Measurements from ENCODE around the gene CCDC71L. TPM values are rescaled to one million over a fixed set of nuclear protein-coding genes. Genes with fewer than 3 reads are reported as not detected.

Gene CCDC71L
- total RNA-seq, 2 experiments from 2014 or later: 16.6 to 17.8 TPM

GRCh38 chr7:106610996-106611886 is 49.7 kb downstream of the CCDC71L start:
- no peaks in the 10 kb centered on the region for H3K9me3 Mint-ChIP-seq (ENCODE audit: insufficient read depth)
- H3K36me3 Mint-ChIP-seq (ENCODE audit: low read depth): no peaks in the 10 kb centered on the region
- CTCF ChIA-PET: no interaction called here
- no peak for DNase-seq
- H3K4me1 Mint-ChIP-seq (ENCODE audit: low read depth): no peaks in the 10 kb centered on the region
- POLR2A ChIA-PET: no interaction called here
- H3K4me3 Mint-ChIP-seq: no peak overlapping the region
- H3K27me3 Mint-ChIP-seq (ENCODE audit: low read depth): peaks cover 2% of the 10 kb centered on the region
- no peak for ATAC-seq
- no peak overlapping the region for H3K27ac Mint-ChIP-seq

DNA sequence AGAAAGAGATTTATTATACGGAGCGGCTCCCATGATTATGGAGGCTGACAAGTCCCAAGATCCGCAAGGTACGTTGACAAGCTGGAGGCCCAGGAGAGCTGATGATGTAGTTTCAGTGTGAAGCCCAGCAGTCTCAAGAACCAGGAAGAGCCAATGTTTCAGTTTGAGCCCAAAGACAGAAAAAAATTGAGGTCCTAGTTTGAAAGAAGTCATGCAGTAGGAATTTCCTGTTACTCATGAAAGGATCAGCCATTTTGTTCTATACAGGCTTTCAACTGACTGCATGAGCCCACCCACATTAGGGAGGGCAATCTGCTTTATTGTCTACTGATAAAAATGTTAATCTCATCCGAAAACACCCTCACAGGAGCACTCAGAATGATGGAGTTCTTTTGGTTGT is 51.5 kb downstream of the CCDC71L start:
- POLR2A ChIA-PET: no interaction called here
- Mint-ChIP-seq H3K36me3 (ENCODE audit: low read depth) (no peaks in the 10 kb centered on the region), H3K4me3 (no peak overlapping the region), H3K27ac (no peak overlapping the region), H3K9me3 (ENCODE audit: insufficient read depth) (no peaks in the 10 kb centered on the region), H3K4me1 (ENCODE audit: low read depth) (no peaks in the 10 kb centered on the region), H3K27me3 (ENCODE audit: low read depth) (no peaks in the 10 kb centered on the region)
- no peak for ATAC-seq
- CTCF ChIA-PET: no interaction called here
- no peak for DNase-seq

- H3K9me3 Mint-ChIP-seq (ENCODE audit: insufficient read depth): no peaks in the 10 kb centered on the region
- ATAC-seq (no peak), DNase-seq (no peak)
- peaks cover 3% of the 10 kb centered on the region for H3K4me1 Mint-ChIP-seq (ENCODE audit: low read depth)
- no peak overlapping the region for H3K4me3 Mint-ChIP-seq
- CTCF ChIA-PET: no interaction called here
- no peaks in the 10 kb centered on the region for H3K36me3 Mint-ChIP-seq (ENCODE audit: low read depth)
- no peak overlapping the region for H3K27ac Mint-ChIP-seq
- no peaks in the 10 kb centered on the region for H3K27me3 Mint-ChIP-seq (ENCODE audit: low read depth)
- POLR2A ChIA-PET: no interaction called here
These were observed 52.3 kb downstream of the CCDC71L start for GRCh38 chr7:106608661-106609060.

Other genes with a start within 250 kb of the CCDC71L start
- gene PIK3CG, start 204.1 kb upstream of the CCDC71L start, total RNA-seq: 10 to 100 TPM; 53.1 to 55.6 TPM